ENCODE results near the gene EVA1C.
"Not testable (repeated sequence)": the region's sequence is repeated elsewhere in the genome, so short reads cannot be mapped to it uniquely, and the experiment has no call there.

The EVA1C gene

DNA sequence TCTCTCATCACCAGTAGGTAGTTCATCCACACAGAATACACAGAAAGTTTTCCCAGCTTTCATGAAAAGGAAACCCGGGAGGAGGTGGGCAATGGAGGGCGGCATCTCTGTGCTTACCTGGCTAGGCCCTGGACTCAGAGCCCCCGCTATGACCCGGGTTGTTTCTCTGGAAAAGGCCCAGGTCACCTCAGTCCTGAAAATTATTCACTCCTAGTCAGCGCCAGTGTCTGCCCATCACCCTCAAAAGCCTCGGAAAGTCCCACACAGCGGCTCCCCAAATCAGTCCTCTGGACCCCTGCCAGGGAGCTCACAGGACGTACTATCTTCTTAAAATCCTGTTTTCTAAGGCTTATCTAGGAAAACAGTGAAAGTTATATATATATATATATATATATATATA lies 121.6 kb downstream of the EVA1C start:
- no peak for DNase-seq

GRCh38 chr21:32535612-32536011 lies 123.1 kb downstream of the EVA1C start:
- no peak for DNase-seq

- DNase-seq = no peak
Measured at GRCh38 chr21:32537569-32537881, 125.0 kb downstream of the EVA1C start.

DNA sequence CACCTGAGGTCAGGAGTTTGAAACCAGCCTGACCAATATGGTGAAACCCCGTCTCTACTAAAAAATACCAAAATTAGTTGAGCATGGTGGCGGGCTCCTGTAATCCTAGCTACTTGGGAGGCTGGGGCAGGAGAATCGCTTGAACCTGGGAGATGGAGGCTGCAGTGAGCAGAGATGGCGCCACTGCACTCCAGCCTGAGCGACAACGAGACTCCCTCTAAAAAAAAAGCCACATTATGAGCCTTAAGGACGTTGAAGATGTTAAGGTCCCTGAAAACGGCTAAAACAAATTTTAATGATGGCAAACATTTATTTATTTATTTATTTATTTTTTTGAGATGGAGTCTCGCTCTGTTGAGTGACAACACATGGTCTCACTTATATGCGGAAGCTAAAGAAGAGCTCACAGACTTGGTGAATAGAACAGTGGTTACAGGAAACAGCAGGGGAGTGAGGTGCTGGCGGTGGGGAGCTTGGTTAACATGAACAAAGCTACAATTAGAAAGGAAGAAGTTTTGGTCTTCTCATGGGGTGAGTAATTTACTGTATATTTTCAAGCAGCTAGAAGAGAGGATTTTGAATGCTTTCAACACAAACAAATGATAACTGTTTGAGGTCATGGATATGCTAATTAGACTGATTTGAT lies 125.8 kb downstream of the EVA1C start:
- DNase-seq = no peak

GRCh38 chr21:32539378-32539777 lies 126.9 kb downstream of the EVA1C start:
- DNase-seq = no peak

DNA sequence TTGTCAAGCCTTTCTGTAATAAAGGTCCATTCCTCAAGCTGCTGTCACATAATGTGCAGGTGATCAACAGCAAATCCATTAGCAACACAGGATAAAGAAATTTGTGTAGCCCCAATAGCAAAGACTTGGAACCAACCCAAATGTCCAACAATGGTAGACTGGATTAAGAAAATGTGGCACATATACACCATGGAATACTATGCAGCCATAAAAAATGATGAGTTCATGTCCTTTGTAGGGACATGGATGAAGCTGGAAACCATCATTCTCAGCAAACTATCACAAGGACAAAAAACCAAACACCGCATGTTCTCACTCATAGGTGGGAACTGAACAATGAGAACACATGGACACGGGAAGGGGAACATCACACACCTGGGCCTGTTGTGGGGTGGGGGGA lies 130.6 kb downstream of the EVA1C start:
- not testable (repeated sequence) for DNase-seq

DNA sequence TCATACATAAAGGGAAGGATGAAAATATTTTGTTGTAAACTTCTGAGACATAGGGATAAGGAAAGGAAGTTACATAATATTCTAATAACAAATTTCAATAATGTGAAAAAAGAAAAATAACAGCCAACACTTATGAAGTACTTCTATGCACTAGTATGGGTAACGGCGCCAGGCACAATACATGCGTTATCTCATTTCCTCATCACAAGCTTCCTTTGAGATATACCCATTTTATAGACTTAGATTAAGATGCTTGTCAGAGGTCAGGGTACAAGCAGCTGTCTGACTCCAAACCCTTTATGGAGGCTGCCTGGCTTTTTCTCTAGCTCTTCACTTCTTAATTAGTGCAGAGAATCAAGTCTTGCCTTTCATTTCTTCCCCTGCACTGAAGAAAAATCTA lies 131.5 kb downstream of the EVA1C start:
- DNase-seq = no peak

DNA sequence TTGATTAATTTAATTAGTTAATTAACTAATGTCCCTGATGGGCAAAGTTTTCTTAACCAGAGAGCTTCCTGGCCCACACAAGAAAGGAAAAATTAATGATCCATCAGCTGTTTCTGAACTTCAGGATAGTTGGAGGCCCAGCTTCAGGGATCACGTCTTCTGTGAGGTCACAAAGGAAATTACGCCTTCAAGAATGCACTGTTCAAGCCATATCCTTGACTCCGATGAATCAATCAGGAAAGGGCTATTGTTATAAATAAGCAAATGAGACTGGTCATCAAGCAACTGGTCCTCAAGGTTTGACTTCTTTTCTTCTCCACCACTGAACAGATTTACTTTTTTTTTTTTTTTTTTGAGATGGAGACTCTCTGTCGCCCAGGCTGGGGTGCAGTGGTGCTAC lies 132.2 kb downstream of the EVA1C start:
- no peak for DNase-seq

- DNase-seq = no peak
Measured at GRCh38 chr21:32545948-32546441, 133.5 kb downstream of the EVA1C start.

- DNase-seq = no peak
Measured at GRCh38 chr21:32547018-32547417, 134.5 kb downstream of the EVA1C start.

DNA sequence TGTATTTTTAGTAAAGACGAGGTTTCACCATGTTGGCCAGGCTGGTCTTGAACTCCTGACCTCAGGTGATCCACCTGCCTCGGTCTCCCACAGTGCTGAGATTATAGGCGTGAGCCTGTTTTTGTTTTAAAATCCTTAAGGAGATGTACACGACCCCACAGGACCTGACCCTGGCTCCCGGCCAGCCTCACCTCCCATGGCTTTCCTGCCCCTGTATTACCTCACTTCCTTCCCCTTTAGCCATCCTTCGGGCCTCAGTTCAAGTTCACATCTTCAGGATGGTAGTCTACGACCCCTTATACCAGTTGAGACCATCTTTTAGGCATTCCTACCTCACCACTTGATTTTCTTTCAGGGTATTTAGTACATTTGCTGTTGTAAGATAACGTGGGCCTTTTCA lies 136.5 kb downstream of the EVA1C start:
- DNase-seq = no peak

- no peak for DNase-seq
Measured at GRCh38 chr21:32549440-32549839, 136.9 kb downstream of the EVA1C start.

DNA sequence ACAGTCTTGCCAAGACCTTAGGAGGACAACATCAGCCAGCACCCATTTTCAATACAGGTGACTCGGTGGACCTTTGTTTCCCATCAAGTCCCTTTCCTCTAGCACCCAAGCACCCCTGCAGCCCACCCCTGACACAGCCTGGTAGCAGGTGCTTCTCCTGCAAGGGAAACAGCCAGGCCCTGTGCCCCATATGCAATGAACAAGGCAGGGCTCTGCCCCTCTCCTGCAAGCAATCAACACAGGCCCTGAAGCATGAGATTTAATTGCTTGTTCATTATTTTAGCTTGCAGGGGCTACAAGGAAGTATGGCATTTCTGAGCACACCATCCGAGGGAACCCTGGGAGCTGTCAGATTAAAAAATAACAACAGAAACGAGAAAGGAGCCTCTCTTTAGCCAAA lies 137.4 kb downstream of the EVA1C start:
- DNase-seq = no peak

DNA sequence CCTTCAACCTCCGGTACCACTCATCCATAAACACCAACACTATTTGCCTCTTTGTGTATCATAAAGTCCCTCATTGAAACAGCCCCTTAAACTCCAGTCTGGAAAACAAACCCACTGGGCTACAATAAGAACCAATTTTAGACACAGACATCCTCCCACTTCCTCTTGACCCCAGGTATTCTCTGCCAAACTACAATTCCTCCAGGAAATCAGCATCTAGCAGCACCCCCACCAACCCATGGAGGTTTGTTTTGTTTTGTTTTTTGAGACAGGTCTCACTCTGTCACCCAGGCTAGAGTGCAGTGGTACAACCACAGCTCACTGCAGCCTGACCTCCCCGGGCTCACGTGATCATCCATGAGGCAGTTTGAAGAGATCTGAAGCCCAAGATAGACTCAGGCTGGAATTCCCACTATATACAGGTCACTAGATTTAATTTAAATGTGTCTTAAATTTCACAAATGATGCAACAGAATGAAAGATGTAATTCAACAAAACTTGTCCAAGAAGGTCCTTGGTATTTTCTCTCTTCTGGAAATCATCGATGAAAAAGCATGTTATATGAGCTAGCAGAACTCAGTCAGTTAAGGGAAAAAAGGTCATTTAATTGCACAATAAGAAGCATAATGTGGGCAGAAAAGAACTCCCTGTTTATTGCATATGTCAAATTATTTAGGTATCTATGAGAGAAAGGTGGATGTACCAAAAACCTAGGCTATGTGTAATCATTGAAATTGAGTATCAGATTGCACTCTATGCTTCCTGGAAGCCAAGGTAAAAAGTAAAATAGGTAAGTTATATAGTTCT lies 142.5 kb downstream of the EVA1C start:
- DNase-seq = no peak

GRCh38 chr21:32558106-32558505 lies 145.6 kb downstream of the EVA1C start:
- no peak for DNase-seq

- DNase-seq = no peak
Measured at GRCh38 chr21:32559006-32559610, 146.6 kb downstream of the EVA1C start.

- no peak for DNase-seq
Measured at GRCh38 chr21:32560896-32561295, 148.4 kb downstream of the EVA1C start.

DNA sequence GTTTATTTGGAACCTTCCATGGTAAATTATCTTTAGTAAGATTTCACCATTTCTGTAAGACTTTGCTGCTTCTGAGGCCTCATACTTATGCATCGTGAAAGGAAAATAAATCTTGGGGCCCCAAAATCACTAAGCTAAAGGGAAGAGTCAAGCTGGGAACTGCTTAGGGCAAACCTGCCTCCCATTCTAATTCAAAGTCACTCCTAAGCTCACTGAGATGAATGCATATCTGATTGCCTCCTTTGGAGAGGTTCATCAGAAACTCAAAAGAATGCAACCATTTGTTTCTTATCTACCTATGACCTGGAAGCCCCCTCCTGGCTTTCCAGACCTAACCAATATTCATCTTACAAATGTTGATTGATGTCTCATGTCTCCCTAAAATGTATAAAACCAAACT lies 149.0 kb downstream of the EVA1C start:
- not testable (repeated sequence) for DNase-seq

DNA sequence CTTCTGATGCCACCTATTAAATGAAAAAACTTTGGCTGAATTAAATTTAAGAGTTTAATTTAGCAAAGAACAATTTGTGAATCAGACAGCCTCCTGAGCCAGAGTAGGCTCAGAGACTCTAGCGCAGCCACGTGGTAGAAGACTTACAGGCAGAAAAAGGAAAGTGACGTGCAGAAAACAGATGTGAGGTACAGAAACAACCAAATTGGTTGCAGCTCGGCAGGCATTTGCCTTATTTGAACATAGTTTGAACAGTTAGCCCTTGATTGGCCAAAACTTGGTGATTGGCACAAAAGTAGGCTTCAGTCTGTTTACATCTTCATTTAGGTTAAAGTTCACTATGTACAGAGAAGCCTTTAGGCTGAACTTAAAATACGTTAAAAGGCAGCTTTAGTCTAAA lies 149.9 kb downstream of the EVA1C start:
- no peak for DNase-seq

DNA sequence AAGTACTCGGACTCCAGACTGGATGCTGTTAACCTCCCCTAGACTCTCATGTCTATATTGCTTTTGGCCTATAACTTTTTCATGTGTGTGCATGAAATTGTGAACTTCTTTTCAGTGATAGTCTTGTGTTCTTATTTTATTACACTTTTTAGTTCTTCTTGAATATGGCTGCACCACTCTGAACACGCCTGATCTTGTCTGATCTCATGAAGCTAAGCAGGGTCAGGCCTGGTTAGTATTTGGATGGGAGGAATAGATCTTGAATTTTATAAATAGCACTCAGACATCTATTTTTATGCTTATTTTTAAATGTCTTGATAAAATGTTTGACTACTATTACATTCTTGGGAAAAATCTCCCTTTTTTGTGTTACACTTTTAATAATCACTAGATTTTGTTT lies 150.4 kb downstream of the EVA1C start:
- DNase-seq = no peak
